ENCODE results near the gene GSTO2. TPM values are rescaled to one million over a fixed set of nuclear protein-coding genes. Genes with fewer than 3 reads are reported as not detected.

The GSTO2 gene
- total RNA-seq, 1 donor from 2014 or later, result 7.8 TPM

DNA sequence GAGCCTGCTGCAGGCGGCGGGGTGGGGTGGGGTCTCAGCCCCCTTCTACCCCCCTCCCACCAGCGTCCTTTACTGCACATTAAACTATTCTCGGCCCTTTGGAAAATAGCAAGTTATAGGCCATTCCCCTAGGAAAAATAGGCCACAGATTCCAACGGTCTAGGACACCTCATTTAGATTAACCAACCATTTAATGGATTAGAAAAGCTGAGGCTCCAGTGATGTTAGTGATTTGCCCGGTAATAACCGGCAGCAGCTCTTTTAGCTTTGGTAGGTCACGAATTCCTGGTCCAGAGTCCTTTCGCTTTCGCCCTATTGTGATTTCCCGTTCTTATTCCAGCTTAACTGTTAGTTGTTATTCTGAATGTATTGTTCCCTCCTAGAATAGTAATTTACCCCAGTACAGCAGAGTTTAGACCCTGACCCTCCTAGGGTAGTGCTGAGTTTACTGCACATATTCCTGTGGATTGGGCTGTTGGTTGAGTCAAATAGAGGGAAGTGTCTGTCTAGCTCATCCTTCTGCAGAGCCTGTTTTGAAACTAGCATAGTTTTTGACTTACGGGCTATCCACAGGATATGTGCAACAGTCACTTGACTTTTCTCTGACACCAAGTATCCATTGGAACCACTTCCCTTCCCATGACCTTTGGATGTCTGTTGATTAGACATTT is 13.5 kb upstream of the GSTO2 start:
- H3K36me3 ChIP-seq, result peaks cover 34% of the 10 kb centered on the region
- ATAC-seq (peak; percentile 67 to 79), DNase-seq (no peak)
- TF ChIP-seq, protein P1, sequence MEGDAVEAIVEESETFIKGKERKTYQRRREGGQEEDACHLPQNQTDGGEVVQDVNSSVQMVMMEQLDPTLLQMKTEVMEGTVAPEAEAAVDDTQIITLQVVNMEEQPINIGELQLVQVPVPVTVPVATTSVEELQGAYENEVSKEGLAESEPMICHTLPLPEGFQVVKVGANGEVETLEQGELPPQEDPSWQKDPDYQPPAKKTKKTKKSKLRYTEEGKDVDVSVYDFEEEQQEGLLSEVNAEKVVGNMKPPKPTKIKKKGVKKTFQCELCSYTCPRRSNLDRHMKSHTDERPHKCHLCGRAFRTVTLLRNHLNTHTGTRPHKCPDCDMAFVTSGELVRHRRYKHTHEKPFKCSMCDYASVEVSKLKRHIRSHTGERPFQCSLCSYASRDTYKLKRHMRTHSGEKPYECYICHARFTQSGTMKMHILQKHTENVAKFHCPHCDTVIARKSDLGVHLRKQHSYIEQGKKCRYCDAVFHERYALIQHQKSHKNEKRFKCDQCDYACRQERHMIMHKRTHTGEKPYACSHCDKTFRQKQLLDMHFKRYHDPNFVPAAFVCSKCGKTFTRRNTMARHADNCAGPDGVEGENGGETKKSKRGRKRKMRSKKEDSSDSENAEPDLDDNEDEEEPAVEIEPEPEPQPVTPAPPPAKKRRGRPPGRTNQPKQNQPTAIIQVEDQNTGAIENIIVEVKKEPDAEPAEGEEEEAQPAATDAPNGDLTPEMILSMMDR (IDR thresholded peaks at IDR 0.05), result no peak
- no peaks in the 10 kb centered on the region for H3K9me3 ChIP-seq
- H3K27me3 ChIP-seq (ENCODE audit: low read depth), result no peaks in the 10 kb centered on the region
- peak overlapping the region; percentile 98 for H3K27ac ChIP-seq
- intact Hi-C loops (cut with DNase I), result no loop called here
- peak overlapping the region; percentile 75 for H3K4me3 ChIP-seq
- peaks cover 57% of the 10 kb centered on the region for H3K4me1 ChIP-seq

DNA sequence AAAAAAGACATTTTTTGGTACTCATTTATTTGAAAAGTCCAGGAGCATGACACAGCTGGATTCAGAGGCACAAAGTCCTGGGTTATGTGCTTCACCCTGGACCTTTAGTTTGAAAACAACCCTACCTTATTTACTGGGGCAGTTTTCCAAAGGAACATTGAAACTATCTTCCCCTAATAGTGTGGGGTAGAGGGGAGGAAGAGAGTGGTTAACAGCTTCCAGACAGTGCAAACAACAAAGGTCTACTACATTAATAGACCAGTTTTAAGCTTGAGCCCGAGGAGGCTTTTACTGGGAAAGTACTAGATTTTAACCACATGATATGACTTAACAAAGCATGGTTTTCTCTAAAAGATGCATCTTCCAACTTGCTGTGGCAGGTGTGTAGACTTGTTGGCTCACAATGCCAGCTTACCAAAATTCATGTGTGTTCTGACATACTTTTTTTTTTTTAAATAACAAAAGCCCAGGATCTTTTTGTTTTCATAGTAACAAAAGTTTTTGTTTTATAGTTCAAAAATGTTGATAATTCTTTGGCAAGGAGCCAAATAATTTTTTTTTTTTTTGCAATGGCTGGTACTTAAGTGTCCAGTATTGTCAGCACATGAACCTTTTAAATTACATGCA is 12.5 kb upstream of the GSTO2 start:
- no peak for DNase-seq
- no peaks in the 10 kb centered on the region for H3K27me3 ChIP-seq (ENCODE audit: low read depth)
- H3K27ac ChIP-seq, result peak overlapping the region; percentile 98

DNA sequence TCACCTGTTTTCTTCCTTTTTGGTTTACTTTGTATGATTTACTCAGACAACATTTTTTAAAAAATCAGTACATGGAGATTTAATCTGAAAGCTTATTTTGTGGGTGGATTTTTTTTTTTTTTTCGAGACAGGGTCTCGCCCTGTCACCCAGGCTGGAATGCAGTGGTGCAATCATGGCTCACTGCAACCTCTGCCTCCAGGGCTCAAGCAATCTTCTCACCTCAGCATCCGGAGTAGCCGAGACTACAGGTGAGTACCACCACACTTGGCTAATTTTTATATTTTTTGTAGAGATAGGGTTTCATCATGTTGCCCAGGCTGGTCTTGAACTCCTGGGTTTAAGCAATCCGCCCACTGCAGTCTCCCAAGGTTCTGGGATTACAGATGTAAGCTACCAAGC is 11.7 kb upstream of the GSTO2 start:
- peaks cover 65% of the 10 kb centered on the region for H3K4me1 ChIP-seq
- DNase-seq (no peak), ATAC-seq (no peak)
- H3K9me3 ChIP-seq, result no peaks in the 10 kb centered on the region
- peaks cover 52% of the 10 kb centered on the region for H3K36me3 ChIP-seq
- H3K4me3 ChIP-seq, result no peak overlapping the region
- no peak overlapping the region for H3K27ac ChIP-seq
- TF ChIP-seq, protein P1 (IDR thresholded peaks at IDR 0.05), result no peak
- intact Hi-C loops (cut with DNase I), result no loop called here
- no peaks in the 10 kb centered on the region for H3K27me3 ChIP-seq (ENCODE audit: low read depth)

More for the DNA sequence above, 12.5 kb upstream of the GSTO2 start:
- Histone ChIP-seq H3K4me3 (peak overlapping the region; percentile 75), H3K9me3 (no peaks in the 10 kb centered on the region), H3K36me3 (peaks cover 44% of the 10 kb centered on the region), H3K4me1 (peaks cover 65% of the 10 kb centered on the region)
- TF ChIP-seq, protein P1 (IDR thresholded peaks at IDR 0.05), result no peak
- intact Hi-C loops (cut with DNase I), result no loop called here
- no peak for ATAC-seq

- no peak for DNase-seq
- Histone ChIP-seq H3K27me3 (ENCODE audit: low read depth) (no peaks in the 10 kb centered on the region), H3K9me3 (no peaks in the 10 kb centered on the region), H3K4me1 (peaks cover 65% of the 10 kb centered on the region), H3K36me3 (peaks cover 61% of the 10 kb centered on the region), H3K27ac (no peak overlapping the region), H3K4me3 (no peak overlapping the region)
- intact Hi-C loops (cut with DNase I), result no loop called here
- TF ChIP-seq, protein P1 (IDR thresholded peaks at IDR 0.05), result no peak
- ATAC-seq, result no peak
Observed at GRCh38 chr10:104258209-104258608, 10.8 kb upstream of the GSTO2 start.

DNA sequence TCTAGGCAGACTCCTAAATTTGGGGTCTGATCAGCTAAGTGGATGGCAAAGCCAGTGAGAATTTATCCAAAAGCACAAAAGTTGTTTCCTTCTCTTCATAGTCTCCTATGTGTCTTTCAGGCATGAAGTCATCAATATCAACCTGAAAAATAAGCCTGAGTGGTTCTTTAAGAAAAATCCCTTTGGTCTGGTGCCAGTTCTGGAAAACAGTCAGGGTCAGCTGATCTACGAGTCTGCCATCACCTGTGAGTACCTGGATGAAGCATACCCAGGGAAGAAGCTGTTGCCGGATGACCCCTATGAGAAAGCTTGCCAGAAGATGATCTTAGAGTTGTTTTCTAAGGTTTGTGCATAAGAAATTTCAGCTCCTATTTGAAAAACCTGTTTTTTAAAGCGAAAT is 9.5 kb upstream of the GSTO2 start:
- H3K4me1 ChIP-seq, result peaks cover 56% of the 10 kb centered on the region
- no peak for ATAC-seq
- intact Hi-C loops (cut with DNase I), result no loop called here
- DNase-seq, result no peak
- no peaks in the 10 kb centered on the region for H3K27me3 ChIP-seq (ENCODE audit: low read depth)
- H3K4me3 ChIP-seq, result no peak overlapping the region
- no peaks in the 10 kb centered on the region for H3K9me3 ChIP-seq
- TF ChIP-seq, protein P1 (IDR thresholded peaks at IDR 0.05), result no peak
- H3K27ac ChIP-seq, result peak overlapping the region; percentile 25
- peaks cover 74% of the 10 kb centered on the region for H3K36me3 ChIP-seq
